Measurements from ENCODE around the gene CUBN. TPM values are rescaled to one million over a fixed set of nuclear protein-coding genes. Genes with fewer than 3 reads are reported as not detected.

The CUBN gene
- total and polyA plus RNA-seq, 10 of the 15 experiments (the other 5 are each of a cell fraction or from before 2014, with no cell fraction given): under 0.01 to 0.14 (median 0.02) TPM; not detected in 6

GRCh38 chr10:17109046-17109445, 20.6 kb downstream of the CUBN start:
- SMC1A ChIA-PET (ENCODE audit: uncharacterized antibody, unreplicated experiment): no interaction called here
- H3K27me3 ChIP-seq (replicated peaks in 1 of 2; ENCODE audit: control insufficient read depth in 2 of 2, insufficient read depth in 2 of 2, low read length in 1 of 2): no peaks in the 10 kb centered on the region; a peak in 1 of 4 replicates

More at GRCh38 chr10:17109046-17109445, 20.6 kb downstream of the CUBN start:
- BruUV-seq (replicated peaks): no TSS peak
- H3K9ac ChIP-seq (ENCODE audit: control insufficient read depth, insufficient read depth, low read length): no peak overlapping the region
- in situ Hi-C loops (cut with MboI) (no loop called here), intact Hi-C loops (cut with micrococcal nuclease; ENCODE audit: unreplicated experiment) (no loop called here)
- RAD21 ChIA-PET (ENCODE audit: unreplicated experiment): no interaction called here
- FAIRE-seq (no peak), DNase-seq (ENCODE audit: low read depth, low spot score) (no peak), ATAC-seq (no peak)
- no peaks in the 10 kb centered on the region for H3K4me1 ChIP-seq (ENCODE audit: control insufficient read depth, insufficient read depth, low read length)
- H3K36me3 ChIP-seq (ENCODE audit: control insufficient read depth in 2 of 2, insufficient read depth in 2 of 2, low read length in 1 of 2): no peaks in the 10 kb centered on the region
- H3K9me3 ChIP-seq (replicated peaks; ENCODE audit: control insufficient read depth, insufficient read depth, low read length): no peaks in the 10 kb centered on the region
- no peak for TF ChIP-seq MEF2B (IDR thresholded peaks at IDR 0.05; ENCODE audit: partially characterized antibody, poor library complexity, severe bottlenecking)
- no peak for TF ChIP-seq RCOR1 (conservative IDR thresholded peaks at IDR 0.05; ENCODE audit: low read depth, low read length)
- no peak for TF ChIP-seq IKZF1 (conservative IDR thresholded peaks at IDR 0.05)
- no peak for TF ChIP-seq RAD21 (IDR thresholded peaks at IDR 0.05; ENCODE audit: insufficient read depth, low read depth, low read length)
- no peak for TF ChIP-seq KDM1A (IDR thresholded peaks at IDR 0.05; ENCODE audit: borderline replicate concordance)
- no peak for TF ChIP-seq RBBP5 (conservative IDR thresholded peaks at IDR 0.05)
- TF ChIP-seq PRDM15 (CRISPR knock-in tag; IDR thresholded peaks at IDR 0.05): no peak
- TF ChIP-seq TCF7 (IDR thresholded peaks at IDR 0.05; ENCODE audit: borderline replicate concordance): no peak
- POLR2A ChIA-PET: no interaction called here
- no peak overlapping the region for H2AFZ ChIP-seq (ENCODE audit: control insufficient read depth, low read depth, low read length)
- no peaks in the 10 kb centered on the region for H3K79me2 ChIP-seq (ENCODE audit: control insufficient read depth, insufficient read depth, low read length)
- 53% methylated on average over 2 of the region's 2 CpGs for WGBS (ENCODE audit: insufficient coverage, insufficient replicate concordance, low lambda C conversion rate, missing lambda C conversion rate)
- H3K4me3 ChIP-seq: no peak overlapping the region
- no peak overlapping the region for H3K4me2 ChIP-seq (ENCODE audit: control insufficient read depth, insufficient read depth)
- CTCF ChIA-PET: no interaction called here
- no peak overlapping the region for H3K27ac ChIP-seq (ENCODE audit: control insufficient read depth, insufficient read depth)
- H4K20me1 ChIP-seq (ENCODE audit: control insufficient read depth, insufficient read depth): no peaks in the 10 kb centered on the region

All from GM12878 (cell line).